Gastrocnemius medialis (tissue), 4 donors: ENCODE results near the gene UCK2. TPM values are rescaled to one million over a fixed set of nuclear protein-coding genes. Genes with fewer than 3 reads are reported as not detected.
A peak's percentile ranks its signal among the peaks of the same experiment; 100 is the strongest.

Source experiments
- ATAC-seq, 2 donors: fragments of 150-250 bp; one replicate each; pipeline ENCODE4 v1.9.1; 2016
- DNase-seq, 2 donors: peaks; one replicate each; pipeline ENCODE4 v3.0.0-alpha.2; 2019
- H3K27ac ChIP-seq, 4 donors: fragments of 200-600 bp; sonication (generic); 1 replicate in 1 of 4; 2 replicates in 3 of 4; pipeline ENCODE4 v1.5.1; 2016 to 2018; ENCODE audit warnings: mild to moderate bottlenecking in 2 of 4, moderate library complexity in 1 of 4
- H3K27me3 ChIP-seq, 3 donors: fragments of 200-600 bp; sonication (generic) in 2 of 3; 1 replicate in 1 of 3; 2 replicates in 2 of 3; pipeline versions ENCODE4 v1.5.1 to v1.6.0; 2016 to 2019; ENCODE audit warnings: mild to moderate bottlenecking in 1 of 3, moderate library complexity in 1 of 3
- H3K36me3 ChIP-seq, 2 donors: fragments of 200-600 bp; sonication (generic) in 1 of 2; one replicate each; pipeline ENCODE4 v1.5.1; 2017 to 2018
- H3K4me1 ChIP-seq, 2 donors: fragments of 200-600 bp; sonication (generic) in 1 of 2; one replicate each; pipeline ENCODE4 v1.5.1; 2016 to 2017; ENCODE audit warnings: mild to moderate bottlenecking in 2 of 2
- H3K4me3 ChIP-seq, 4 donors: fragments of 200-600 bp; sonication (generic) in 3 of 4; 1 replicate in 1 of 4; 2 replicates in 3 of 4; pipeline ENCODE4 v1.5.1; 2016 to 2019; ENCODE audit warnings: mild to moderate bottlenecking in 2 of 4
- H3K9me3 ChIP-seq, 3 donors: fragments of 200-600 bp; sonication (generic) in 2 of 3; 1 replicate in 1 of 3; 2 replicates in 2 of 3; pipeline ENCODE4 v1.5.1; 2016 to 2019
- CTCF ChIP-seq, 5 experiments: fragments of 450-650 bp in 3 of 5; fragments of 200-600 bp in 2 of 5; sonication (generic) in 2 of 5; IDR thresholded peaks in 4 of 5; conservative IDR thresholded peaks in 1 of 5; 1 replicate in 4 of 5; 2 replicates in 1 of 5; pipeline ENCODE4 v1.5.1; 2016 to 2019; ENCODE audit warnings: antibody characterized with exemption in 5 of 5, mild to moderate bottlenecking in 3 of 5, moderate library complexity in 3 of 5
- POLR2A ChIP-seq, 2 donors: fragments of 450-650 bp; IDR thresholded peaks; one replicate each; pipeline ENCODE4 v1.6.1; 2017; ENCODE audit warnings: antibody characterized with exemption in 2 of 2, mild to moderate bottlenecking in 2 of 2, moderate library complexity in 2 of 2
- in situ Hi-C, 4 donors: fragments of 200-750 bp; cut with MboI; loops; one replicate each; pipeline versions ENCODE4 v1.15.0 to v1.8.0; 2017; ENCODE audit warnings: low sequenced_read_pairs in 4 of 4
- intact Hi-C: fragments of 100-400 bp; cut with DNase I; formaldehyde crosslinking; loops from one replicate; pipeline ENCODE4 v1.15.1; 2023; ENCODE audit warnings: low total_unique reads
- total RNA-seq, 4 donors: library from RNA; depleted of rRNA; stranded (reverse); fragments of >200 nt; gene quantifications; one replicate each; pipeline versions ENCODE4 v1.1.0 to v1.2.3, GENCODE V29; 2016

UCK2 gene
- total RNA-seq, 4 donors from 2014 or later = 14.0 to 32.7 (median 24.1) TPM

GRCh38 chr1:165884690-165885304 lies 57.4 kb downstream of the UCK2 start:
- H3K4me3 ChIP-seq = no peak overlapping the region
- H3K9me3 ChIP-seq = no peaks in the 10 kb centered on the region
- peak overlapping the region in 1 of 4 donors; percentile 8 for H3K27ac ChIP-seq
- intact Hi-C loops (no loop called here), in situ Hi-C loops (no loop called here)
- ATAC-seq (no peak), DNase-seq (no peak)
- no peaks in the 10 kb centered on the region for H3K27me3 ChIP-seq
- no peak for TF ChIP-seq CTCF (IDR thresholded peaks at IDR 0.05 in 4 of 5, conservative IDR thresholded peaks at IDR 0.05 in 1 of 5)
- TF ChIP-seq POLR2A (IDR thresholded peaks at IDR 0.05) = no peak
- H3K36me3 ChIP-seq = no peaks in the 10 kb centered on the region
- peaks cover 10 to 14% of the 10 kb centered on the region in 2 donors for H3K4me1 ChIP-seq

GRCh38 chr1:165885305-165885694 lies 57.9 kb downstream of the UCK2 start:
- intact Hi-C loops (no loop called here), in situ Hi-C loops (no loop called here)
- H3K9me3 ChIP-seq = no peaks in the 10 kb centered on the region
- H3K4me1 ChIP-seq = peaks cover 10 to 14% of the 10 kb centered on the region in 2 donors
- no peak for TF ChIP-seq CTCF (IDR thresholded peaks at IDR 0.05 in 4 of 5, conservative IDR thresholded peaks at IDR 0.05 in 1 of 5)
- TF ChIP-seq POLR2A (IDR thresholded peaks at IDR 0.05) = no peak
- H3K36me3 ChIP-seq = no peaks in the 10 kb centered on the region
- H3K4me3 ChIP-seq = no peak overlapping the region
- ATAC-seq = no peak
- H3K27ac ChIP-seq = no peak overlapping the region
- no peak for DNase-seq
- H3K27me3 ChIP-seq = no peaks in the 10 kb centered on the region

GRCh38 chr1:165886193-165886592 lies 58.8 kb downstream of the UCK2 start:
- Histone ChIP-seq H3K4me3 (no peak overlapping the region), H3K9me3 (no peaks in the 10 kb centered on the region), H3K36me3 (peaks cover 0 to 1% of the 10 kb centered on the region in 2 donors), H3K27me3 (no peaks in the 10 kb centered on the region), H3K4me1 (peaks cover 10 to 14% of the 10 kb centered on the region in 2 donors), H3K27ac (no peak overlapping the region)
- ATAC-seq = no peak
- intact Hi-C loops = no loop called here
- DNase-seq = no peak
- in situ Hi-C loops = no loop called here
- TF ChIP-seq CTCF (IDR thresholded peaks at IDR 0.05 in 4 of 5, conservative IDR thresholded peaks at IDR 0.05 in 1 of 5) (no peak), POLR2A (IDR thresholded peaks at IDR 0.05) (no peak)

- in situ Hi-C loops = no loop called here
- no peak overlapping the region for H3K4me3 ChIP-seq
- H3K27me3 ChIP-seq = no peaks in the 10 kb centered on the region
- ATAC-seq = no peak
- H3K27ac ChIP-seq = no peak overlapping the region
- H3K9me3 ChIP-seq = no peaks in the 10 kb centered on the region
- intact Hi-C loops = no loop called here
- DNase-seq = no peak
- TF ChIP-seq CTCF (IDR thresholded peaks at IDR 0.05 in 4 of 5, conservative IDR thresholded peaks at IDR 0.05 in 1 of 5) (no peak), POLR2A (IDR thresholded peaks at IDR 0.05) (no peak)
- peaks cover 0 to 8% of the 10 kb centered on the region in 2 donors for H3K36me3 ChIP-seq
- H3K4me1 ChIP-seq = peaks cover 10 to 14% of the 10 kb centered on the region in 2 donors
These were observed 59.6 kb downstream of the UCK2 start for GRCh38 chr1:165886983-165887382.
